Hematopoietic multipotent progenitor cell treated with erythropoietin and hydrocortisone succinate and interleukin-3 and kit ligand, for 4 days (in vitro differentiated cells): ENCODE results near the gene NEUROG1.

Experiments used
- DNase-seq: peaks from one replicate; pipeline ENCODE4 v3.0.0-alpha.2; 2015

Gene NEUROG1

GRCh38 chr5:135561266-135561665, 25.5 kb upstream of the NEUROG1 start:
- DNase-seq, result no peak

- DNase-seq, result peak; percentile 94
Measured at GRCh38 chr5:135560858-135561257, 25.1 kb upstream of the NEUROG1 start.

GRCh38 chr5:135559354-135559753, 23.6 kb upstream of the NEUROG1 start:
- no peak for DNase-seq

GRCh38 chr5:135557076-135557838, 21.5 kb upstream of the NEUROG1 start:
- no peak for DNase-seq

GRCh38 chr5:135556620-135557019, 20.9 kb upstream of the NEUROG1 start:
- DNase-seq, result no peak

GRCh38 chr5:135555530-135555929, 19.8 kb upstream of the NEUROG1 start:
- DNase-seq, result no peak

- DNase-seq, result no peak
Measured at GRCh38 chr5:135553688-135554462, 18.1 kb upstream of the NEUROG1 start.

GRCh38 chr5:135551593-135552447, 16.1 kb upstream of the NEUROG1 start:
- DNase-seq, result peak; percentile 89

- DNase-seq, result no peak
Measured at GRCh38 chr5:135549413-135549812, 13.6 kb upstream of the NEUROG1 start.

- DNase-seq, result no peak
Measured at GRCh38 chr5:135547590-135548254, 12.0 kb upstream of the NEUROG1 start.

GRCh38 chr5:135546912-135547311, 11.1 kb upstream of the NEUROG1 start:
- no peak for DNase-seq

GRCh38 chr5:135546101-135546500, 10.3 kb upstream of the NEUROG1 start:
- DNase-seq, result no peak

GRCh38 chr5:135545099-135545498, 9.3 kb upstream of the NEUROG1 start:
- DNase-seq, result no peak

- DNase-seq, result peak; percentile 50
Measured at GRCh38 chr5:135543485-135544304, 7.9 kb upstream of the NEUROG1 start.

GRCh38 chr5:135543001-135543484, 7.3 kb upstream of the NEUROG1 start:
- no peak for DNase-seq

- no peak for DNase-seq
Measured at GRCh38 chr5:135541807-135542502, 6.2 kb upstream of the NEUROG1 start.

- no peak for DNase-seq
Measured at GRCh38 chr5:135539430-135540005, 3.8 kb upstream of the NEUROG1 start.

GRCh38 chr5:135538261-135538660, 2.5 kb upstream of the NEUROG1 start:
- DNase-seq, result no peak

- no peak for DNase-seq
Measured at GRCh38 chr5:135537745-135538144, 2.0 kb upstream of the NEUROG1 start.

- DNase-seq, result no peak
Measured at GRCh38 chr5:135537271-135537670, 1.5 kb upstream of the NEUROG1 start.

GRCh38 chr5:135535420-135535819, 344 bp downstream of the NEUROG1 start:
- no peak for DNase-seq
